H1 (cell line): Measurements from ENCODE around the gene HMCN2. TPM values are rescaled to one million over a fixed set of nuclear protein-coding genes. Genes with fewer than 3 reads are reported as not detected.
A peak's percentile ranks its signal among the peaks of the same experiment; 100 is the strongest.

ENCODE experiments used
- CTCF ChIA-PET: fragments of 300-600 bp; sonication (Branson Sonifier 250); formaldehyde crosslinking; loops from one replicate; lab custom pipeline; 2021; ENCODE audit not compliant: partially characterized antibody; lab: Charles Lee
- POLR2A ChIA-PET: fragments of 300-600 bp; sonication (Branson Sonifier 250); formaldehyde crosslinking; loops from one replicate; lab custom pipeline; 2021; ENCODE audit warnings: inconsistent platforms; ENCODE audit not compliant: partially characterized antibody; lab: Charles Lee
- DNase-seq, 2 experiments: peaks; one replicate each; pipeline versions ENCODE4 v3.0.0 to v3.0.0-alpha.2; 2010 to 2022; ENCODE audit warnings: low spot score in 2 of 2, low read depth in 1 of 2, mixed read lengths in 1 of 2
- FAIRE-seq: peaks from 2 replicates; lab custom pipeline; 2011; peaks lifted over from hg19 to GRCh38; lab: Jason Lieb, UNC
- H2AFZ ChIP-seq: 2 replicates; pipeline ENCODE4 v1.8.1; 2012; ENCODE audit warnings: low read length, inconsistent platforms
- H2AK5ac ChIP-seq: 2 replicates; pipeline ENCODE4 v1.6.1; 2013; ENCODE audit warnings: low read depth, low read length
- H2BK120ac ChIP-seq: replicated peaks from 2 replicates; pipeline ENCODE3; 2013; ENCODE audit warnings: low read depth, low read length, inconsistent platforms
- H2BK12ac ChIP-seq: 2 replicates; pipeline ENCODE4 v1.6.1; 2013; ENCODE audit warnings: low read depth, low read length
- H2BK15ac ChIP-seq: 2 replicates; pipeline ENCODE4 v1.6.1; 2013; ENCODE audit warnings: low read length
- H2BK20ac ChIP-seq: 2 replicates; pipeline ENCODE4 v1.6.1; 2013; ENCODE audit warnings: low read length
- H2BK5ac ChIP-seq: 2 replicates; pipeline ENCODE4 v1.6.1; 2013; ENCODE audit warnings: low read depth, low read length
- H3K14ac ChIP-seq: 2 replicates; pipeline ENCODE4 v1.6.1; 2013; ENCODE audit warnings: inconsistent platforms; ENCODE audit not compliant: insufficient read length
- H3K18ac ChIP-seq: 2 replicates; pipeline ENCODE4 v1.6.1; 2013; ENCODE audit warnings: low read length; ENCODE audit errors: extremely low read depth
- H3K23ac ChIP-seq: 2 replicates; pipeline ENCODE4 v1.6.1; 2013; ENCODE audit warnings: inconsistent platforms; ENCODE audit not compliant: insufficient read length
- H3K23me2 ChIP-seq: 2 replicates; pipeline ENCODE4 v1.6.1; 2013; ENCODE audit warnings: low read depth, low read length
- H3K27ac ChIP-seq: 2 replicates; pipeline ENCODE4 v1.6.1; 2011; ENCODE audit warnings: low read depth, low read length, inconsistent platforms
- H3K27me3 ChIP-seq, 4 experiments: replicated peaks in 1 of 4; 1 replicate in 1 of 4; 2 replicates in 3 of 4; pipeline versions ENCODE4 v1.6.1 to v1.8.1; 2011 to 2013; ENCODE audit warnings: low read length in 3 of 4, mild to moderate bottlenecking in 3 of 4, inconsistent platforms in 2 of 4, mixed read lengths in 2 of 4, moderate library complexity in 1 of 4; ENCODE audit not compliant: control insufficient read depth in 3 of 4, insufficient read depth in 3 of 4; ENCODE audit errors: extremely low read depth in 1 of 4
- H3K36me3 ChIP-seq, 4 experiments: 2 replicates each; pipeline versions ENCODE4 v1.6.1 to v1.8.1; 2011 to 2013; ENCODE audit warnings: mild to moderate bottlenecking in 4 of 4, low read length in 3 of 4, moderate library complexity in 2 of 4, control low read depth in 1 of 4, inconsistent platforms in 1 of 4; ENCODE audit not compliant: insufficient read depth in 4 of 4, control insufficient read depth in 2 of 4
- H3K4ac ChIP-seq: replicated peaks from 2 replicates; pipeline ENCODE3; 2013; ENCODE audit warnings: low read length, low read depth, mixed read lengths, inconsistent platforms; ENCODE audit not compliant: insufficient read length
- H3K4me1 ChIP-seq, 4 experiments: replicated peaks in 1 of 4; 1 replicate in 1 of 4; 2 replicates in 3 of 4; pipeline versions ENCODE4 v1.6.1 to v1.8.1; 2011 to 2013; ENCODE audit warnings: low read length in 3 of 4, inconsistent platforms in 2 of 4, mixed read lengths in 1 of 4; ENCODE audit not compliant: insufficient read depth in 4 of 4, control insufficient read depth in 3 of 4
- H3K4me2 ChIP-seq, 2 experiments: 2 replicates each; pipeline versions ENCODE4 v1.6.1 to v1.8.1; 2011 to 2013; ENCODE audit warnings: low read depth in 2 of 2, low read length in 2 of 2, control low read depth in 1 of 2, inconsistent platforms in 1 of 2, mild to moderate bottlenecking in 1 of 2; ENCODE audit not compliant: insufficient read depth in 1 of 2
- H3K4me3 ChIP-seq, 4 experiments: fragments of 200-600, 300-600 bp in 1 of 4; sonication (generic), shearing (Covaris generic), sonication (Bioruptor Twin) in 1 of 4; 2 replicates each; pipeline versions ENCODE4 v1.5.1 to v1.8.1; 2011 to 2016; ENCODE audit warnings: low read length in 4 of 4, low read depth in 3 of 4, control low read depth in 2 of 4, inconsistent platforms in 2 of 4, mild to moderate bottlenecking in 2 of 4, mixed read lengths in 1 of 4, moderate library complexity in 1 of 4; ENCODE audit not compliant: insufficient read depth in 2 of 4; ENCODE audit errors: extremely low read depth in 1 of 4
- H3K56ac ChIP-seq: replicated peaks from 2 replicates; pipeline ENCODE3; 2013; ENCODE audit warnings: low read depth, mild to moderate bottlenecking, mixed read lengths, low read length, inconsistent platforms; ENCODE audit not compliant: insufficient read length
- H3K79me1 ChIP-seq: 2 replicates; pipeline ENCODE4 v1.6.1; 2013; ENCODE audit warnings: low read depth, low read length, control low read depth
- H3K79me2 ChIP-seq, 2 experiments: 2 replicates each; pipeline versions ENCODE4 v1.6.1 to v1.8.1; 2012 to 2013; ENCODE audit warnings: low read length in 2 of 2, mild to moderate bottlenecking in 2 of 2, inconsistent platforms in 1 of 2; ENCODE audit not compliant: insufficient read depth in 2 of 2, control insufficient read depth in 1 of 2
- H3K9ac ChIP-seq, 4 experiments: replicated peaks in 1 of 4; 1 replicate in 1 of 4; 2 replicates in 3 of 4; pipeline versions ENCODE4 v1.6.1 to v1.8.1; 2011 to 2013; ENCODE audit warnings: low read depth in 3 of 4, low read length in 3 of 4, control low read depth in 2 of 4, mild to moderate bottlenecking in 2 of 4, moderate library complexity in 2 of 4, inconsistent platforms in 1 of 4; ENCODE audit errors: extremely low read depth in 1 of 4
- H3K9me3 ChIP-seq, 2 experiments: 2 replicates each; pipeline versions ENCODE4 v1.6.1 to v1.8.1; 2012 to 2013; ENCODE audit warnings: mild to moderate bottlenecking in 2 of 2, moderate library complexity in 2 of 2, control low read depth in 1 of 2, inconsistent platforms in 1 of 2, low read depth in 1 of 2, low read length in 1 of 2, mixed read lengths in 1 of 2; ENCODE audit not compliant: insufficient read depth in 2 of 2
- H4K20me1 ChIP-seq, 2 experiments: replicated peaks in 1 of 2; 2 replicates each; pipeline versions ENCODE3 to v1.8.1; 2011 to 2013; ENCODE audit warnings: inconsistent platforms in 2 of 2, low read length in 2 of 2, mild to moderate bottlenecking in 1 of 2; ENCODE audit not compliant: insufficient read depth in 2 of 2, control insufficient read depth in 1 of 2
- H4K5ac ChIP-seq: 2 replicates; pipeline ENCODE4 v1.6.1; 2013; ENCODE audit warnings: low read length, low read depth, mixed read lengths, inconsistent platforms; ENCODE audit not compliant: insufficient read length
- H4K8ac ChIP-seq: 2 replicates; pipeline ENCODE4 v1.8.0; 2013; ENCODE audit warnings: mild to moderate bottlenecking, moderate library complexity, low read length, inconsistent platforms; ENCODE audit not compliant: insufficient read depth; ENCODE audit errors: extremely low read depth
- H4K91ac ChIP-seq: replicated peaks from 2 replicates; pipeline ENCODE3; 2013; ENCODE audit warnings: low read length, mixed read lengths, inconsistent platforms; ENCODE audit not compliant: insufficient read length
- CTBP2 ChIP-seq: IDR thresholded peaks from 2 replicates; pipeline ENCODE4 v1.7.0; 2011; ENCODE audit warnings: borderline replicate concordance, mild to moderate bottlenecking, moderate library complexity, mixed read lengths, low read length; ENCODE audit not compliant: insufficient read depth, insufficient read length
- RFX5 ChIP-seq: IDR thresholded peaks from 2 replicates; pipeline ENCODE4 v1.6.1; 2011; ENCODE audit warnings: low read depth, low read length, improper control_type of control experiment, borderline replicate concordance
- SP2 ChIP-seq: IDR thresholded peaks from 2 replicates; pipeline ENCODE4 v1.6.1; 2012; ENCODE audit warnings: mild to moderate bottlenecking, low read length, inconsistent platforms
- WGBS, 2 experiments: shearing (Covaris generic) in 1 of 2; methylation state at CpG; one replicate each; pipeline versions ENCODE4 v1.1.6 to v1.1.7; 2013 to 2015; ENCODE audit warnings: low lambda C conversion rate in 2 of 2, mixed read lengths in 2 of 2, inconsistent platforms in 1 of 2, low coverage in 1 of 2, missing lambda C conversion rate in 1 of 2; ENCODE audit not compliant: insufficient replicate concordance in 2 of 2, insufficient coverage in 1 of 2, insufficient read length in 1 of 2; ENCODE audit errors: extremely low coverage in 1 of 2, missing lambda C conversion rate in 1 of 2; 5-methylcytosine and 5-hydroxymethylcytosine counted together
- polyA plus RNA-seq, 7 experiments: library from polyadenylated mRNA; depleted of rRNA in 3 of 7; stranded (reverse) in 5 of 7; unstranded in 2 of 7; fragments of >200 nt in 5 of 7; fragments of 200-250 nt in 2 of 7; gene quantifications; 1 replicate in 5 of 7; 2 replicates in 1 of 7; 4 replicates in 1 of 7; pipeline versions ENCODE4 v1.2.1 to v1.2.3, GENCODE V29; 2011 to 2013; ENCODE audit warnings: missing spikeins in 2 of 7, mixed read lengths in 2 of 7
- total RNA-seq: library from RNA; stranded (reverse); fragmentation: NEBNext Ultra II Directional; extraction: Animal tissue kit (Norgen Biotek cat#: 25700); gene quantifications from 2 replicates; pipeline ENCODE4 v1.2.1, GENCODE V29; 2021

The HMCN2 gene
- total and polyA plus RNA-seq, 2 of the 8 experiments (the other 6 are each of a cell fraction or from before 2014, with no cell fraction given) = 5.0 to 9.1 TPM

GRCh38 chr9:130426467-130426773, 160.9 kb downstream of the HMCN2 start:
- Histone ChIP-seq H2BK5ac (no peak overlapping the region), H4K8ac (no peak overlapping the region), H4K20me1 (no peaks in the 10 kb centered on the region), H3K27me3 (no peaks in the 10 kb centered on the region)
- no peak for TF ChIP-seq RFX5
- no peak for TF ChIP-seq CTBP2
- TF ChIP-seq SP2 = no peak
- TF ChIP-seq, all 59 proteins: peak for 0
- H3K79me2 ChIP-seq = no peaks in the 10 kb centered on the region
- peaks cover 3 to 13% (median 10%) of the 10 kb centered on the region in 4 experiments; a peak in 6 of 7 replicates for H3K4me1 ChIP-seq
- no peak overlapping the region for H2BK120ac ChIP-seq
- H3K4me2 ChIP-seq = no peak overlapping the region
- ChIA-PET POLR2A (interaction anchor here (2.1 kb wide), 1 partner anchor 21 kb away, joined by 7 read pairs; no protein-coding TSS in a partner anchor), CTCF (interaction anchor here (0.6 to 1.4 kb wide), 7 partner anchors 10 to 74 kb away, joined by 3 to 5 read pairs (median 3); no protein-coding TSS in a partner anchor)
- H2AK5ac ChIP-seq = no peak overlapping the region
- no peak overlapping the region for H4K5ac ChIP-seq
- H2AFZ ChIP-seq = no peak overlapping the region
- H3K27ac ChIP-seq = no peak overlapping the region
- no peaks in the 10 kb centered on the region for H3K79me1 ChIP-seq
- H3K23me2 ChIP-seq = no peaks in the 10 kb centered on the region
- H2BK20ac ChIP-seq = no peak overlapping the region
- H3K56ac ChIP-seq = no peak overlapping the region
- no peaks in the 10 kb centered on the region for H3K9me3 ChIP-seq
- no peak overlapping the region for H3K14ac ChIP-seq
- H3K9ac ChIP-seq = no peak overlapping the region
- H3K4ac ChIP-seq = no peak overlapping the region
- no peak overlapping the region for H3K23ac ChIP-seq
- no peak overlapping the region for H3K18ac ChIP-seq
- H4K91ac ChIP-seq = no peak overlapping the region
- H2BK15ac ChIP-seq = peak overlapping the region; percentile 92; the same call in 1 of the 2 replicates
- H3K36me3 ChIP-seq = no peaks in the 10 kb centered on the region
- H3K4me3 ChIP-seq = no peak overlapping the region
- H2BK12ac ChIP-seq = no peak overlapping the region
- 85% methylated on average over 8 of the region's 8 CpGs; no CpG with 5 or more reads in 1 of the 2 experiments for WGBS, 2 experiments
- DNase-seq = no peak
- no peak for FAIRE-seq
